HFF-Myc (cell line): ENCODE data around the gene RGS6.

Source experiments
- DNase-seq: peaks from one replicate; pipeline ENCODE4 v3.0.0-alpha.2; 2011; ENCODE audit warnings: low read depth; ENCODE audit errors: extremely low read depth
- H3K4me3 ChIP-seq: replicated peaks from 2 replicates; pipeline ENCODE4 v1.5.1; 2011; ENCODE audit warnings: low read depth, mild to moderate bottlenecking, control low read depth, low read length
- CTCF ChIP-seq: IDR thresholded peaks from 2 replicates; pipeline ENCODE4 v1.5.1; 2012; ENCODE audit warnings: mild to moderate bottlenecking, low read depth, low read length, control low read depth; ENCODE audit errors: missing control alignments

The RGS6 gene

GRCh38 chr14:72599579-72600470 lies 667.6 kb downstream of the RGS6 start:
- no peak for DNase-seq
- TF ChIP-seq CTCF: no peak
- H3K4me3 ChIP-seq: no peak overlapping the region

DNA sequence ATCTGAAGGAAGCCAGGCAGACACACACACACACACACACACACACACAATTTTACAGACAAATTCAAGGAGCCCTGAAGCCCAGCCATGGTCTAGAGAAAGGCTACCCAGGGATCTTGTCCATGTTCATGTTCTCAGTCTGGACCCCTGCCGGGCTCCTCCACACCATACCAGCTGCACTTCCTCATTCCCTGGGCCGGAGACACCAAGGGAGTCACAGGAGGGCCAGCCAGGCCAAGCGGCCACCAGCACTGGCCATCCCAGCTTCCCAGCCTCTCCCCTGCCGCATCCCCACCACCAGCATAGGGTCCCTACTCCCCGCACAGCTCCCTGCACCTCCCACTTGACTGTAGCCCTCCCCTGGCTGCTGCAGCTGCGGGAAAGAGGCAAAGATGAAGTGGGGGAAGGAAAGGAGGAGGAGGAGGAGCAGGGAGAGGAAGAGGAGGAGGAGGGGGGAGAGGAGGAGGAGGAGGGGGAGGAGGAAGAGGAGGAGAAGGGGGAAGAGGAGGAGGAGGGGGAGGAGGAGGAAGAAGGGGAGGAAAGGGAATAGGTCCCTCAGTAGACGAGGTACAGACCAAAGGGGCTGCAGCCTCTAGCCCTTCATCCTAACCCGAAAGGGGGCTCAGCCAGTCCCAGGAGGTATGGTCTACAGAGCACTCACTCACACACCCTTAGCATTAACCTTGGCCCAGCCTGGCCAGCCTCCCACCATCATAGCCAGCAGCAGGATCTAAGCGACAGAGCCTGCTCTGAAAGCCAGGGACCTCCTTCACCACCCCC lies 668.5 kb downstream of the RGS6 start:
- DNase-seq: no peak
- TF ChIP-seq CTCF: no peak

DNA sequence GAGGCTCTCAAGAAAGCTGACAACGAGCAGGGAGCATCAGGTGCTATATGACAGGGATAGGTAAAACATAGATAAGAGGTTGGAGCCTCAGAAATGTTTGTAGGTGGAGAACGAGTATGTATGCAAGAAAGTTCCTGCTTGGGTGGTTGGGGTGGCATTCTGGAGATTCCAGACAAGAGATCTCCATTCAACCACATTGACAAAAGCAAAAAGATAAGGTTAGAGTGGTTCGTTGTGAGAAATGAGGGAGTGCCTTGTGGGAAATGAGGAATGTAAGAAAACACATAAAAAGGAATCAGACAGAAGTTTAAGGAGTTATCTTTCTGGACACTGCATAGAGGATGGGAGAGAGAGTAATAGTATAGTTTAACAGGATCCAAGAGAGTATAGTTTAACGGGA lies 671.4 kb downstream of the RGS6 start:
- H3K4me3 ChIP-seq: no peak overlapping the region
- no peak for TF ChIP-seq CTCF
- DNase-seq: no peak

More for the DNA sequence above, 668.5 kb downstream of the RGS6 start:
- no peak overlapping the region for H3K4me3 ChIP-seq

- no peak for DNase-seq
- no peak for TF ChIP-seq CTCF
- H3K4me3 ChIP-seq: no peak overlapping the region
These were observed 671.9 kb downstream of the RGS6 start for GRCh38 chr14:72604133-72604532.

DNA sequence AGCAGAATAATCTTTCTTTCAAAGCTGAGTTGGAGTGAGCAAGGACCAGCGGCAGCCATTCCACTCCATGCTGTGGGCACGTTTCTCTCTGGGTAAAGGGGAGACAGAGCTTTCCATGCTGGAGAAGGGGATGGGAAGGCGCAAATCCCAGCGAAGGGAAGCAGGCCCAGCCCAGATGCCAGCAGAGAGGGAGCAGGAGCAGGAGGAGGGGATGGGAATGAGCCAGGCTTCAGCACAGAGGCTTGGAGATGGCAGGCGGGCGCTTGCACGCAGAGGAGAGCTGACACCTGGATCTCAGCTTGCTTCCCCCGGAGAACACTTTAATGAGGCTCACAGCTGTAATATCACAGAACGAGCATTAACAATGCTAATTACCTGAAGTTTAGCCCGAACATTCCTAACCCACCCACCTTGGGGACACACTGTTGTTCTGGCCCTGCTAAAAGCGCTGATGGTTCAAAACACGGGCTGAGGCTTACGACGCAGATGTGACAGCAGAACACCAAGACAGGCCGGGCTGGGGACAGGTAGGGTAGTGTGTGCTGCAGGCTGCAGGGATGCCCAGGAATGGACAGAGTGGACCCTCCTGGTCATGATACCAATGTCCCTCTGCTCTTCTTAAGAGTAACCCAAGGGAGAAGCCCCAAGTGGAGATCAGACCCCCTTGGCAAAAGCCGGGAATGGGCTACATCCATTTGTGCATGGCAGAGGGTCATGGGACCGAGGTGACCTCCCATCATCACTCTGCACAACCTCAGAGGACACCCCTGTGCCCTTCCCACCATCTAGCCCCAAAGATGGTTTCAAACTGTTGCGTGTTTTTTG lies 673.1 kb downstream of the RGS6 start:
- no peak for TF ChIP-seq CTCF
- DNase-seq: no peak
- no peak overlapping the region for H3K4me3 ChIP-seq

DNA sequence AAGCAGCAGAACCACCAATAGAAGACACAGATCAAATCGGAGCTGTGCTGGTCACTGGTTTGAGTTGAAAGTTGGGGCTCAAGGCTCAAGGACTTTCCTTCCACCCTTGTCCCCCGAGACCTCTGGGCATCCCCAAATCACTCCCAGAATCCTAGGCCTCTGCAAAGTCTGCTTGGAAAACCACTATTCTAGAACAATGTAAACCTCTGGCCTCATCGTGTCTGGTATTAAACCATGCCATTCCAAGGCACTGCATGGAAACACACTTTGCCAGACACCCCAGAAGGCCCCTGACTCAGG lies 673.6 kb downstream of the RGS6 start:
- TF ChIP-seq CTCF: no peak
- no peak for DNase-seq
- no peak overlapping the region for H3K4me3 ChIP-seq
